Measurements from ENCODE around the gene RSAD2.

DNA sequence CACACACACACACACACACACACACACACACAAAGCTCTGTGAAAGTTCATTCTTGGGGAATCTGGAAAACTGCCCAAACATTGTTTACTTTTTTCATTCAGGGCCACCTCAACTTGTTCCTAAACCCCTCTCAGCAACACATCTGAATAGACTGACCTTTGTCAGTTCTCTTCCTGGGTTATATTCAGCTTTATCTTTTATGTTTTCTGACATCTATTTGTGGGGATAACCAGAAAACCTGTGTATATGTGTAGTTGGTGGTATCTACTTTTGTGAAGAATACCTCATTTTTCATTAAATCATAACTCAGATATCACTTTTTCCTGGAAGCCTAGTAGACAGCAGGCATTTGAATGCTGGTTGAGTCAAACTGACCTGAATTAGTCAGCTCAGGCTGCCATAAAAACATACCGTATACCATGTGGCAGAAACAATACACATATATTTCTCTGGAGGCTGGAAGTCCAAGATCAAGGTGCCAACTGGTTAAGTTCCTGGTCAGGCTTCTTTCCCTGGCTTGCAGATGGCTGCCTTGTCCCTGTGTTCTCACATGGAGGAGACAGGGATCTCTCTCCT is 28.7 kb downstream of the RSAD2 start:
- TF ChIP-seq CTCF (IDR thresholded peaks at IDR 0.05) (no peak), POLR2AphosphoS5 (IDR thresholded peaks at IDR 0.05) (no peak)

Measured in breast epithelium (tissue), 3 donors.